Vagina (tissue), 2 donors: ENCODE measurements around the gene ATP6V0A1.

Source experiments
- CTCF ChIP-seq, 3 experiments: fragments of 450-650 bp in 2 of 3; fragments of 200-600 bp in 1 of 3; sonication (generic) in 1 of 3; IDR thresholded peaks; one replicate each; pipeline ENCODE4 v1.5.1; 2017 to 2019; ENCODE audit warnings: antibody characterized with exemption in 3 of 3, mild to moderate bottlenecking in 2 of 3, moderate library complexity in 2 of 3
- POLR2A ChIP-seq, 2 donors: fragments of 450-650 bp; IDR thresholded peaks; one replicate each; pipeline ENCODE4 v1.6.1; 2017; ENCODE audit warnings: antibody characterized with exemption in 2 of 2, mild to moderate bottlenecking in 2 of 2, moderate library complexity in 2 of 2
- POLR2AphosphoS5 ChIP-seq, 2 donors: sonication (generic); formaldehyde crosslinking; IDR thresholded peaks; one replicate each; pipeline ENCODE4 v1.9.0; 2017; ENCODE audit warnings: antibody characterized with exemption in 2 of 2, mild to moderate bottlenecking in 2 of 2, low read depth in 1 of 2; ENCODE audit not compliant: insufficient read depth in 1 of 2

DNA sequence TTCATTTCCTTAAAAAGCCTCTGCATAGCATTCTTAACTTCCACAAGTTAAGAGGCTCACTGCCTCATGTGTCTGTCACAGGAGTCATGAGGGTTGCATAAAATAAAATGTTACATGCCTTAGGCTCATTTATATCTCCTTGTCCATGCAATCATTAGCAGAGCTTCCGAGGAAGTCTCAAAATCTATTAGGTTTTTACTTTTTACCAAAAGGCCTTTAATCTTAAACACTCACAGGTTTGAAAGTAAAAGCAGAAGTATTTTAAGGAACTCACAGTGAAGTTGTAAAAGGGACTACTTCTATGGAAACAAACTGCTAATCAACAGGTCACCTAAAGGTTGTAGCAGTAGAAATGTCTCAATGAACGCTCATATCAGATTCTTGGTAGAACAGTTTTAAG lies 5.2 kb upstream of the ATP6V0A1 start:
- TF ChIP-seq POLR2AphosphoS5 (IDR thresholded peaks at IDR 0.05; ENCODE audit: insufficient read depth in 1 of 2, low read depth in 1 of 2) (no peak), CTCF (IDR thresholded peaks at IDR 0.05) (no peak), POLR2A (IDR thresholded peaks at IDR 0.05) (no peak)
